ENCODE results near the gene LRP4. TPM values are rescaled to one million over a fixed set of nuclear protein-coding genes. Genes with fewer than 3 reads are reported as not detected.

The LRP4 gene
- total and polyA plus RNA-seq, 11 donors = 9.1 to 29.1 (median 18.6) TPM

DNA sequence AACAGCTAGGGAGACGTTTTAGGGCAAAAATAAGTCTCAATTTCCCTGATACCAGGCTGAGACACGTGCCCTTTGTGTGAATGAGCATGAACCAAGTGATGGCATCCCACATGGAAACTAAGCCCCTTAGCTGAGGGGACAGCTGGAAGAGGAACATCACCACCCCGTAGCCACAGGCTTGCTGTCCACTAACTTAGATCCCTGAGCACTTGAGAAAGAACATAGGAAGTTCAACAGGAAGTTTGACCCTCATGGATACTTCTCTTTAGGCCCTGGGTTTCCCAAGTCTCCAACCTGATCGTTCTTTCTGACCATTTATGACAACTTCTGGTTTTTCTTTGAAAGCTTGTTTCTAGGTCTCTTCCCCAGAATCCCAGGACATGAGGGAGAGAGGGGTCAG lies 60.7 kb downstream of the LRP4 start:
- Histone ChIP-seq H3K27me3 (no peaks in the 10 kb centered on the region), H3K36me3 (peaks cover 0 to 37% (median 15%) of the 10 kb centered on the region in 9 donors), H3K9me3 (no peaks in the 10 kb centered on the region), H3K4me3 (no peak overlapping the region), H3K27ac (peak overlapping the region in 1 of 12 donors; percentile 81), H3K4me1 (peaks cover 0 to 40% (median 0%) of the 10 kb centered on the region in 12 donors)
- 62 to 77% (median 72%) methylated on average over 4 of the region's 4 CpGs for WGBS, 4 donors
- TF ChIP-seq, protein P1, sequence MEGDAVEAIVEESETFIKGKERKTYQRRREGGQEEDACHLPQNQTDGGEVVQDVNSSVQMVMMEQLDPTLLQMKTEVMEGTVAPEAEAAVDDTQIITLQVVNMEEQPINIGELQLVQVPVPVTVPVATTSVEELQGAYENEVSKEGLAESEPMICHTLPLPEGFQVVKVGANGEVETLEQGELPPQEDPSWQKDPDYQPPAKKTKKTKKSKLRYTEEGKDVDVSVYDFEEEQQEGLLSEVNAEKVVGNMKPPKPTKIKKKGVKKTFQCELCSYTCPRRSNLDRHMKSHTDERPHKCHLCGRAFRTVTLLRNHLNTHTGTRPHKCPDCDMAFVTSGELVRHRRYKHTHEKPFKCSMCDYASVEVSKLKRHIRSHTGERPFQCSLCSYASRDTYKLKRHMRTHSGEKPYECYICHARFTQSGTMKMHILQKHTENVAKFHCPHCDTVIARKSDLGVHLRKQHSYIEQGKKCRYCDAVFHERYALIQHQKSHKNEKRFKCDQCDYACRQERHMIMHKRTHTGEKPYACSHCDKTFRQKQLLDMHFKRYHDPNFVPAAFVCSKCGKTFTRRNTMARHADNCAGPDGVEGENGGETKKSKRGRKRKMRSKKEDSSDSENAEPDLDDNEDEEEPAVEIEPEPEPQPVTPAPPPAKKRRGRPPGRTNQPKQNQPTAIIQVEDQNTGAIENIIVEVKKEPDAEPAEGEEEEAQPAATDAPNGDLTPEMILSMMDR (IDR thresholded peaks at IDR 0.05) = no peak
- TF ChIP-seq POLR2A (IDR thresholded peaks at IDR 0.05) = no peak
- DNase-seq = no peak
- ATAC-seq = peak in 3 of 4 donors; percentile 37 to 40 (median 37)
- intact Hi-C loops (cut with DNase I) = no loop called here

DNA sequence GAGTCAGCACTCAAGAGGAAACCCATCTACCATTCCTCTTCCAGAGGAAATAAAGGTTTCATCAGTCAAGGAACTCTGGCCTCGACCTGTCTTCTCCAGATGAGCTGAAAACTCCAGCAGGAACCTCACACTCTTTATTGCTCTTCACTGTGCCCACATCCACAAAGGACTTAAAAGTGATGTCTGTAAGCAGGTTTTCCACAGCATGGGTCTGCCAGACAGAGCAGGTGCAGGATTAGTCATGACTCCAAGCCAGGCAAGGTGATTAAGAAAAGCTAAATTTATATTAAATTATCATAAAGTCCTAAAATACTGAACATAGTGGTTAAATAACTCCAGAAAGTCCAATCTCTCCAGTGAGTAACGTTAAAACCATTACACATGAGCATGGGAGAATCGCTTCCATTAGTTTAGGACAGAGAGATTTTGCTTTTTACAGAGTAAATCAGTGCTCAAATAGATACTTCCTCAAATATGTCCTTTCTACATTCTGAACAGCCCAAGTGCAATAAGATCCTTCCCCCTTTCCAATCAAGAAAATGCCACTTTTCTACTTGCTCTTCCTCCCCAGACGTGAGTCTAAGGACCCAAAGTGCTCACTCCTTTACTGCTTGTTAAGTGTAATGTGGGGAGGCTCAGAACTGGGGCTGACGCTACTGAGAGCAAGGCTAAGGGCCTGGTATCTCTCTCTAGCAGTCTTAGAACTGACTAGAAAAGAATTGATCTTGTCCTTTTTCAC lies 61.6 kb downstream of the LRP4 start:
- peak in 2 of 4 donors; percentile 17 to 24 for ATAC-seq
- intact Hi-C loops (cut with DNase I) = no loop called here
- TF ChIP-seq, protein P1 (IDR thresholded peaks at IDR 0.05) = no peak
- TF ChIP-seq POLR2A (IDR thresholded peaks at IDR 0.05) = no peak
- 72 to 73% (median 72%) methylated on average over 5 of the region's 5 CpGs for WGBS, 4 donors
- Histone ChIP-seq H3K27ac (peak overlapping the region in 2 of 12 donors; percentile 13 to 81), H3K4me1 (peaks cover 0 to 40% (median 0%) of the 10 kb centered on the region in 12 donors), H3K4me3 (no peak overlapping the region), H3K27me3 (no peaks in the 10 kb centered on the region), H3K9me3 (no peaks in the 10 kb centered on the region), H3K36me3 (peaks cover 0 to 29% (median 11%) of the 10 kb centered on the region in 9 donors)
- DNase-seq = no peak

DNA sequence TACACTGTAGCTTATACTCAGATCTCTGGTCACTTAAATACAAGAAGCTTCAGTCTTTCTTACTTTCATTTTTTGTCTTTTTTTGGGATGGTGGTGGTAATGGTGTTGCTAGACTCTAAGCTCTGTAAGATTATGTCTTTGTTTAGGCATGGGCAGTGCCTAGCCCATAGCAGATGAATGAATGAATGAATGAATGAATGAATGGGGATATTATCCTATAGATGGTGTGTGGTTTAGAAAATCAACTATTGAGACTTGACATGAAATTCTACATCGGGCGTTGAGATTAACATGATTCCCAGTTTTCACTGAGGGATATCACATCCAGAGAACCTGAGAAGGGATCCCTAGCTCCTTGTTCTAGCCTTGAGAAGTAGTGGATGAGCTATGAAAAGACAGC lies 62.5 kb downstream of the LRP4 start:
- intact Hi-C loops (cut with DNase I) = no loop called here
- peaks cover 0 to 29% (median 11%) of the 10 kb centered on the region in 9 donors for H3K36me3 ChIP-seq
- TF ChIP-seq, protein P1 (IDR thresholded peaks at IDR 0.05) = no peak
- no peak for TF ChIP-seq POLR2A (IDR thresholded peaks at IDR 0.05)
- peaks cover 0 to 40% (median 0%) of the 10 kb centered on the region in 12 donors for H3K4me1 ChIP-seq
- ATAC-seq (no peak), DNase-seq (no peak)
- 96 to 99% (median 98%) methylated on average over 2 of the region's 2 CpGs for WGBS, 4 donors
- H3K27ac ChIP-seq = peak overlapping the region in 1 of 12 donors; percentile 81
- no peaks in the 10 kb centered on the region for H3K27me3 ChIP-seq
- no peak overlapping the region for H3K4me3 ChIP-seq
- H3K9me3 ChIP-seq = no peaks in the 10 kb centered on the region

DNA sequence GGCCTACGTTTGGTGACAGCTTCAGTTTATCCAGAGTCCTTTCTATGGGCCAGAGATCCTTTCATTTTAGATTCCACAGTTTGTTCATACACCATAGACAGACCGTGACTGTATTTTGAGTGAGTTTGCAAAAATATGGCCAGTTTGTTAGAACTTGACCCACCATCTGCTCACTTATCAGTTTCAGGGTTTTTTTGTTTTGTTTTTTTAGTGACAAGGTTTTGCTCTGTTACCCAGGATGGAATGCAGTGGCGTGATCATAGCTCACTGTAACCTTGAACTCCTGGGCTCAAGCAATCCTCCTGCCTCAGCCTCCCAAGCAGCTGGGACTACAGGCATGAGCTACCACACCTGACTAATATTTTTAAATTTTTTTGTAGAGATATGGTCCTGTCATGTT lies 63.2 kb downstream of the LRP4 start:
- 78 to 94% (median 91%) methylated on average over 3 of the region's 3 CpGs for WGBS, 4 donors
- TF ChIP-seq, protein P1 (IDR thresholded peaks at IDR 0.05) = no peak
- TF ChIP-seq POLR2A (IDR thresholded peaks at IDR 0.05) = no peak
- Histone ChIP-seq H3K27ac (no peak overlapping the region), H3K36me3 (peaks cover 0 to 29% (median 11%) of the 10 kb centered on the region in 9 donors), H3K4me1 (peaks cover 0 to 40% (median 0%) of the 10 kb centered on the region in 12 donors), H3K9me3 (no peaks in the 10 kb centered on the region), H3K27me3 (no peaks in the 10 kb centered on the region), H3K4me3 (no peak overlapping the region)
- ATAC-seq (no peak), DNase-seq (no peak)
- intact Hi-C loops (cut with DNase I) = no loop called here
